HCT116 (cell line): ENCODE data around the gene NUB1. TPM values are rescaled to one million over a fixed set of nuclear protein-coding genes. Genes with fewer than 3 reads are reported as not detected.

Experiments
- ATAC-seq: fragments of 200-7000 bp; cut with Tn5 transposase; 2 replicates; pipeline ENCODE4 v1.9.1; 2020; ENCODE audit warnings: mild to moderate bottlenecking, moderate library complexity
- BruUV-seq: library from RNA; stranded (reverse); fragments of 400-500 nt; replicated peaks from 2 replicates; lab custom pipeline; 2021; lab: Mats Ljungman, UMichigan
- CTCF ChIA-PET: fragments of 300-600 bp; sonication (Branson Sonifier 250); formaldehyde crosslinking; loops from one replicate; lab custom pipeline; 2021; ENCODE audit warnings: antibody characterized with exemption; lab: Charles Lee
- POLR2A ChIA-PET: fragments of 300-600, 350-600 bp; sonication (Branson Sonifier 250); formaldehyde crosslinking; loops from one replicate; lab custom pipeline; 2021; ENCODE audit warnings: antibody characterized with exemption; lab: Charles Lee
- RAD21 ChIA-PET, 2 experiments: fragments of 300-600 bp; sonication (Branson Sonifier 250); formaldehyde crosslinking; loops; one replicate each; lab custom pipeline; 2023; ENCODE audit warnings: low total read pairs in 2 of 2; ENCODE audit not compliant: uncharacterized antibody in 2 of 2, unreplicated experiment in 2 of 2, low non-redundant PET in 1 of 2; lab: Charles Lee
- DNase-seq: peaks from one replicate; pipeline ENCODE4 v3.0.0-alpha.2; 2010; ENCODE audit warnings: low read depth, low spot score
- H2AFZ ChIP-seq: fragments of 200-600 bp; shearing (Covaris generic), sonication (generic); 2 replicates; pipeline ENCODE4 v1.6.1; 2017; ENCODE audit warnings: low read depth, mixed run types, mixed read lengths, antibody characterized with exemption, low read length; ENCODE audit not compliant: poor library complexity, severe bottlenecking
- H3K27ac ChIP-seq: 2 replicates; pipeline ENCODE4 v1.5.1; 2012; ENCODE audit warnings: low read depth, low read length
- H3K27me3 ChIP-seq: fragments of 200-600 bp; sonication (generic); 2 replicates; pipeline ENCODE4 v1.6.1; 2016; ENCODE audit warnings: mixed run types, low read length, mixed read lengths; ENCODE audit not compliant: insufficient read depth
- H3K36me3 ChIP-seq, 2 experiments: fragments of 200-500 bp in 1 of 2; fragments of 200-600 bp in 1 of 2; sonication (Bioruptor generic) in 1 of 2; sonication (generic) in 1 of 2; 2 replicates each; pipeline versions ENCODE4 v1.5.1 to v1.6.1; 2014 to 2016; ENCODE audit warnings: low read length in 2 of 2, inconsistent platforms in 1 of 2, mixed read lengths in 1 of 2, mixed run types in 1 of 2; ENCODE audit not compliant: insufficient read depth in 2 of 2, control insufficient read depth in 1 of 2
- H3K4me1 ChIP-seq, 2 experiments: fragments of 200-600 bp in 1 of 2; sonication (generic) in 1 of 2; 2 replicates each; pipeline versions ENCODE4 v1.5.1 to v1.6.1; 2012 to 2017; ENCODE audit warnings: low read length in 2 of 2, inconsistent platforms in 1 of 2, mild to moderate bottlenecking in 1 of 2, mixed read lengths in 1 of 2, mixed run types in 1 of 2, moderate library complexity in 1 of 2; ENCODE audit not compliant: insufficient read depth in 2 of 2, control insufficient read depth in 1 of 2
- H3K4me2 ChIP-seq: fragments of 200-600 bp; sonication (generic); 2 replicates; pipeline ENCODE4 v1.6.1; 2017; ENCODE audit warnings: mixed run types, low read length, mixed read lengths
- H3K4me3 ChIP-seq, 2 experiments: fragments of 200-600 bp in 1 of 2; sonication (generic) in 1 of 2; replicated peaks in 1 of 2; 2 replicates each; pipeline ENCODE4 v1.5.1; 2011 to 2016; ENCODE audit warnings: low read length in 2 of 2, control low read depth in 1 of 2, low read depth in 1 of 2, mild to moderate bottlenecking in 1 of 2, mixed read lengths in 1 of 2, mixed run types in 1 of 2
- H3K79me2 ChIP-seq: fragments of 200-600 bp; sonication (generic); 2 replicates; pipeline ENCODE4 v1.6.1; 2017; ENCODE audit warnings: mild to moderate bottlenecking, mixed run types, low read length, moderate library complexity, mixed read lengths; ENCODE audit not compliant: insufficient read depth
- H3K9ac ChIP-seq: fragments of 200-600 bp; sonication (generic); 2 replicates; pipeline ENCODE4 v1.6.1; 2016; ENCODE audit warnings: low read length, mixed read lengths
- H3K9me2 ChIP-seq: fragments of 200-600 bp; sonication (generic), shearing (Covaris generic); 2 replicates; pipeline ENCODE4 v1.6.1; 2017; ENCODE audit warnings: mixed run types, mild to moderate bottlenecking, moderate library complexity; ENCODE audit not compliant: insufficient read depth
- H3K9me3 ChIP-seq, 2 experiments: fragments of 200-500 bp in 1 of 2; fragments of 200-600 bp in 1 of 2; sonication (Bioruptor generic) in 1 of 2; sonication (generic) in 1 of 2; 2 replicates each; pipeline ENCODE4 v1.6.1; 2014 to 2017; ENCODE audit warnings: low read length in 2 of 2, mixed read lengths in 2 of 2, inconsistent platforms in 1 of 2, low read depth in 1 of 2, mild to moderate bottlenecking in 1 of 2, mixed run types in 1 of 2, moderate library complexity in 1 of 2; ENCODE audit not compliant: control insufficient read depth in 1 of 2, insufficient read depth in 1 of 2
- H4K20me1 ChIP-seq: fragments of 200-600 bp; sonication (generic), shearing (Covaris generic); 2 replicates; pipeline ENCODE4 v1.6.1; 2017; ENCODE audit warnings: mixed run types, mild to moderate bottlenecking, moderate library complexity; ENCODE audit not compliant: insufficient read depth
- CEBPB ChIP-seq: IDR thresholded peaks from 2 replicates; pipeline ENCODE4 v1.6.1; 2012; ENCODE audit warnings: low read depth
- JUND ChIP-seq: IDR thresholded peaks from 2 replicates; pipeline ENCODE4 v1.6.1; 2012
- YY1 ChIP-seq: IDR thresholded peaks from 2 replicates; pipeline ENCODE4 v1.6.1; 2011; ENCODE audit warnings: low read length, low read depth, moderate library complexity, mild to moderate bottlenecking; ENCODE audit not compliant: insufficient replicate concordance; ENCODE audit errors: extremely low read depth
- ZFX ChIP-seq: fragments of 450-650 bp; IDR thresholded peaks from 2 replicates; pipeline ENCODE4 v1.6.1; 2017
- intact Hi-C: fragments of 100-400 bp; cut with micrococcal nuclease; formaldehyde crosslinking; loops from 2 replicates; pipeline ENCODE4 v1.10.0; 2022
- total RNA-seq: library from RNA; stranded (reverse); gene quantifications from one replicate; pipeline ENCODE4 v1.2.1, GENCODE V29; 2021; ENCODE audit not compliant: unreplicated experiment
- TF ChIP-seq, protein P1 (sequence below): IDR thresholded peaks from 2 replicates; pipeline ENCODE4 v1.6.1; 2012; ENCODE audit warnings: low read depth

Gene NUB1
- total RNA-seq, 1 experiment from 2014 or later: 44.0 TPM

- Histone ChIP-seq H2AFZ (no peak overlapping the region), H3K27ac (no peak overlapping the region; the same call in 1 of the 2 replicates), H3K4me1 (peaks cover 14 to 20% of the 10 kb centered on the region in 2 experiments), H4K20me1 (no peaks in the 10 kb centered on the region), H3K9me3 (no peaks in the 10 kb centered on the region), H3K27me3 (no peaks in the 10 kb centered on the region), H3K4me2 (no peak overlapping the region), H3K36me3 (no peaks in the 10 kb centered on the region), H3K9me2 (no peaks in the 10 kb centered on the region), H3K9ac (no peak overlapping the region), H3K4me3 (no peak overlapping the region), H3K79me2 (no peaks in the 10 kb centered on the region)
- no peak for TF ChIP-seq JUND
- no peak for TF ChIP-seq YY1
- no peak for TF ChIP-seq ZFX
- TF ChIP-seq, protein P1, sequence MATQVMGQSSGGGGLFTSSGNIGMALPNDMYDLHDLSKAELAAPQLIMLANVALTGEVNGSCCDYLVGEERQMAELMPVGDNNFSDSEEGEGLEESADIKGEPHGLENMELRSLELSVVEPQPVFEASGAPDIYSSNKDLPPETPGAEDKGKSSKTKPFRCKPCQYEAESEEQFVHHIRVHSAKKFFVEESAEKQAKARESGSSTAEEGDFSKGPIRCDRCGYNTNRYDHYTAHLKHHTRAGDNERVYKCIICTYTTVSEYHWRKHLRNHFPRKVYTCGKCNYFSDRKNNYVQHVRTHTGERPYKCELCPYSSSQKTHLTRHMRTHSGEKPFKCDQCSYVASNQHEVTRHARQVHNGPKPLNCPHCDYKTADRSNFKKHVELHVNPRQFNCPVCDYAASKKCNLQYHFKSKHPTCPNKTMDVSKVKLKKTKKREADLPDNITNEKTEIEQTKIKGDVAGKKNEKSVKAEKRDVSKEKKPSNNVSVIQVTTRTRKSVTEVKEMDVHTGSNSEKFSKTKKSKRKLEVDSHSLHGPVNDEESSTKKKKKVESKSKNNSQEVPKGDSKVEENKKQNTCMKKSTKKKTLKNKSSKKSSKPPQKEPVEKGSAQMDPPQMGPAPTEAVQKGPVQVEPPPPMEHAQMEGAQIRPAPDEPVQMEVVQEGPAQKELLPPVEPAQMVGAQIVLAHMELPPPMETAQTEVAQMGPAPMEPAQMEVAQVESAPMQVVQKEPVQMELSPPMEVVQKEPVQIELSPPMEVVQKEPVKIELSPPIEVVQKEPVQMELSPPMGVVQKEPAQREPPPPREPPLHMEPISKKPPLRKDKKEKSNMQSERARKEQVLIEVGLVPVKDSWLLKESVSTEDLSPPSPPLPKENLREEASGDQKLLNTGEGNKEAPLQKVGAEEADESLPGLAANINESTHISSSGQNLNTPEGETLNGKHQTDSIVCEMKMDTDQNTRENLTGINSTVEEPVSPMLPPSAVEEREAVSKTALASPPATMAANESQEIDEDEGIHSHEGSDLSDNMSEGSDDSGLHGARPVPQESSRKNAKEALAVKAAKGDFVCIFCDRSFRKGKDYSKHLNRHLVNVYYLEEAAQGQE: no peak
- TF ChIP-seq CEBPB: no peak
- ChIA-PET RAD21 (no interaction called here), CTCF (no interaction called here), POLR2A (no interaction called here)
- DNase-seq (no peak), ATAC-seq (no peak)
- intact Hi-C loops: no loop called here
- no TSS peak for BruUV-seq
These were observed 57.1 kb downstream of the NUB1 start for GRCh38 chr7:151398446-151399304.
